HEK293 (cell line): ENCODE measurements around the gene VAT1.

Experiments
- GLI4 ChIP-seq: fragments of 450-650 bp; formaldehyde crosslinking; IDR thresholded peaks from 2 replicates; pipeline ENCODE4 v1.5.1; 2016; ENCODE audit warnings: missing biosample characterization, missing genetic modification characterization
- GLIS2 ChIP-seq: fragments of 450-650 bp; formaldehyde crosslinking; IDR thresholded peaks from 2 replicates; pipeline ENCODE4 v1.5.1; 2016; ENCODE audit warnings: missing biosample characterization, missing genetic modification characterization
- MEIS1 ChIP-seq: sonication (generic); formaldehyde crosslinking; IDR thresholded peaks from 2 replicates; pipeline ENCODE4 v1.8.1; 2022; ENCODE audit warnings: missing genetic modification reagents, mild to moderate bottlenecking, borderline replicate concordance
- OSR2 ChIP-seq: fragments of 450-650 bp; formaldehyde crosslinking; IDR thresholded peaks from 2 replicates; pipeline ENCODE4 v1.5.1; 2016; ENCODE audit warnings: missing biosample characterization, missing genetic modification characterization
- SALL2 ChIP-seq: fragments of 450-650 bp; formaldehyde crosslinking; IDR thresholded peaks from 2 replicates; pipeline ENCODE4 v1.5.0; 2017; ENCODE audit warnings: missing biosample characterization, mild to moderate bottlenecking, missing genetic modification characterization, borderline replicate concordance
- ZBTB48 ChIP-seq: fragments of 450-650 bp; formaldehyde crosslinking; IDR thresholded peaks from 2 replicates; pipeline ENCODE4 v1.5.1; 2016; ENCODE audit warnings: missing biosample characterization, missing genetic modification characterization
- ZIC2 ChIP-seq: fragments of 450-650 bp; formaldehyde crosslinking; IDR thresholded peaks from 2 replicates; pipeline ENCODE4 v1.5.1; 2016; ENCODE audit warnings: missing biosample characterization, missing genetic modification characterization
- ZNF10 ChIP-seq: fragments of 450-650 bp; formaldehyde crosslinking; IDR thresholded peaks from 2 replicates; pipeline ENCODE4 v1.5.1; 2017; ENCODE audit warnings: missing biosample characterization, missing genetic modification characterization
- ZNF146 ChIP-seq: fragments of 450-650 bp; formaldehyde crosslinking; IDR thresholded peaks from 2 replicates; pipeline ENCODE4 v1.5.1; 2016; ENCODE audit warnings: missing biosample characterization, missing genetic modification characterization
- ZNF16 ChIP-seq: fragments of 450-650 bp; formaldehyde crosslinking; IDR thresholded peaks from 2 replicates; pipeline ENCODE4 v1.5.1; 2016; ENCODE audit warnings: low read depth, missing biosample characterization, missing genetic modification characterization
- ZNF202 ChIP-seq: fragments of 450-650 bp; formaldehyde crosslinking; IDR thresholded peaks from 2 replicates; pipeline ENCODE4 v1.5.1; 2016; ENCODE audit warnings: missing biosample characterization, missing genetic modification characterization, borderline replicate concordance
- ZNF248 ChIP-seq: fragments of 450-650 bp; formaldehyde crosslinking; IDR thresholded peaks from 2 replicates; pipeline ENCODE4 v1.5.1; 2017; ENCODE audit warnings: missing biosample characterization, missing genetic modification characterization
- ZNF324 ChIP-seq: fragments of 450-650 bp; formaldehyde crosslinking; IDR thresholded peaks from 2 replicates; pipeline ENCODE4 v1.5.1; 2016; ENCODE audit warnings: missing biosample characterization, missing genetic modification characterization
- ZNF354C ChIP-seq: fragments of 450-650 bp; formaldehyde crosslinking; IDR thresholded peaks from 2 replicates; pipeline ENCODE4 v1.5.1; 2016; ENCODE audit warnings: missing biosample characterization, missing genetic modification characterization, low read depth, borderline replicate concordance
- ZNF394 ChIP-seq: fragments of 450-650 bp; formaldehyde crosslinking; IDR thresholded peaks from 2 replicates; pipeline ENCODE4 v1.5.1; 2016; ENCODE audit warnings: missing biosample characterization, missing genetic modification characterization, mild to moderate bottlenecking, moderate library complexity, borderline replicate concordance
- ZNF48 ChIP-seq: fragments of 450-650 bp; formaldehyde crosslinking; IDR thresholded peaks from 2 replicates; pipeline ENCODE4 v1.5.1; 2016; ENCODE audit warnings: missing biosample characterization, missing genetic modification characterization
- ZNF514 ChIP-seq: fragments of 450-650 bp; formaldehyde crosslinking; IDR thresholded peaks from 2 replicates; pipeline ENCODE4 v1.5.1; 2016; ENCODE audit warnings: missing biosample characterization, missing genetic modification characterization
- ZNF561 ChIP-seq: fragments of 450-650 bp; IDR thresholded peaks from 2 replicates; pipeline ENCODE4 v1.5.1; 2018; ENCODE audit warnings: missing biosample characterization, missing genetic modification characterization, borderline replicate concordance
- ZNF585B ChIP-seq: fragments of 450-650 bp; formaldehyde crosslinking; IDR thresholded peaks from 2 replicates; pipeline ENCODE4 v1.5.1; 2016; ENCODE audit warnings: missing biosample characterization, missing genetic modification characterization
- ZNF596 ChIP-seq: fragments of 450-650 bp; IDR thresholded peaks from 2 replicates; pipeline ENCODE4 v1.5.0; 2018; ENCODE audit warnings: missing biosample characterization, mild to moderate bottlenecking, missing genetic modification characterization, moderate library complexity
- ZNF626 ChIP-seq: fragments of 450-650 bp; sonication (Bioruptor Pico); formaldehyde crosslinking; IDR thresholded peaks from 2 replicates; pipeline ENCODE4 v1.5.1; 2018; ENCODE audit warnings: missing biosample characterization, missing genetic modification characterization, inconsistent platforms
- ZNF658 ChIP-seq: fragments of 450-650 bp; formaldehyde crosslinking; IDR thresholded peaks from 2 replicates; pipeline ENCODE4; 2016; ENCODE audit warnings: missing biosample characterization, missing genetic modification characterization
- ZNF660 ChIP-seq: fragments of 450-650 bp; IDR thresholded peaks from 2 replicates; pipeline ENCODE4 v1.5.1; 2018; ENCODE audit warnings: missing biosample characterization, mild to moderate bottlenecking, missing genetic modification characterization
- ZNF701 ChIP-seq: fragments of 450-650 bp; formaldehyde crosslinking; IDR thresholded peaks from 2 replicates; pipeline ENCODE4 v1.5.1; 2016; ENCODE audit warnings: missing biosample characterization, missing genetic modification characterization
- ZNF830 ChIP-seq: fragments of 450-650 bp; IDR thresholded peaks from 2 replicates; pipeline ENCODE4 v1.5.0; 2018; ENCODE audit warnings: missing biosample characterization, missing genetic modification characterization, low read depth, mild to moderate bottlenecking, moderate library complexity
- ZSCAN16 ChIP-seq: fragments of 450-650 bp; formaldehyde crosslinking; IDR thresholded peaks from 2 replicates; pipeline ENCODE4 v1.5.1; 2016; ENCODE audit warnings: missing biosample characterization, missing genetic modification characterization
- ZSCAN30 ChIP-seq: fragments of 450-650 bp; IDR thresholded peaks from 2 replicates; pipeline ENCODE4 v1.5.1; 2018; ENCODE audit warnings: missing biosample characterization, mild to moderate bottlenecking, missing genetic modification characterization, moderate library complexity
- TF ChIP-seq, protein P1 (sequence below): fragments of 450-650 bp; formaldehyde crosslinking; IDR thresholded peaks from 2 replicates; pipeline ENCODE4 v1.5.1; 2017; ENCODE audit warnings: missing biosample characterization, missing genetic modification characterization
- TF ChIP-seq, protein P2 (sequence below): fragments of 450-650 bp; formaldehyde crosslinking; IDR thresholded peaks from 2 replicates; pipeline ENCODE4 v1.5.1; 2016; ENCODE audit warnings: missing biosample characterization, missing genetic modification characterization
- TF ChIP-seq, protein P3 (sequence below): fragments of 450-650 bp; formaldehyde crosslinking; conservative IDR thresholded peaks from 2 replicates; pipeline ENCODE4 v1.5.1; 2016; ENCODE audit warnings: low read depth, missing biosample characterization, missing genetic modification characterization
- TF ChIP-seq, protein P4 (sequence below): fragments of 450-650 bp; formaldehyde crosslinking; IDR thresholded peaks from 2 replicates; pipeline ENCODE4 v1.5.1; 2017; ENCODE audit warnings: missing biosample characterization, missing genetic modification characterization

VAT1 gene

DNA sequence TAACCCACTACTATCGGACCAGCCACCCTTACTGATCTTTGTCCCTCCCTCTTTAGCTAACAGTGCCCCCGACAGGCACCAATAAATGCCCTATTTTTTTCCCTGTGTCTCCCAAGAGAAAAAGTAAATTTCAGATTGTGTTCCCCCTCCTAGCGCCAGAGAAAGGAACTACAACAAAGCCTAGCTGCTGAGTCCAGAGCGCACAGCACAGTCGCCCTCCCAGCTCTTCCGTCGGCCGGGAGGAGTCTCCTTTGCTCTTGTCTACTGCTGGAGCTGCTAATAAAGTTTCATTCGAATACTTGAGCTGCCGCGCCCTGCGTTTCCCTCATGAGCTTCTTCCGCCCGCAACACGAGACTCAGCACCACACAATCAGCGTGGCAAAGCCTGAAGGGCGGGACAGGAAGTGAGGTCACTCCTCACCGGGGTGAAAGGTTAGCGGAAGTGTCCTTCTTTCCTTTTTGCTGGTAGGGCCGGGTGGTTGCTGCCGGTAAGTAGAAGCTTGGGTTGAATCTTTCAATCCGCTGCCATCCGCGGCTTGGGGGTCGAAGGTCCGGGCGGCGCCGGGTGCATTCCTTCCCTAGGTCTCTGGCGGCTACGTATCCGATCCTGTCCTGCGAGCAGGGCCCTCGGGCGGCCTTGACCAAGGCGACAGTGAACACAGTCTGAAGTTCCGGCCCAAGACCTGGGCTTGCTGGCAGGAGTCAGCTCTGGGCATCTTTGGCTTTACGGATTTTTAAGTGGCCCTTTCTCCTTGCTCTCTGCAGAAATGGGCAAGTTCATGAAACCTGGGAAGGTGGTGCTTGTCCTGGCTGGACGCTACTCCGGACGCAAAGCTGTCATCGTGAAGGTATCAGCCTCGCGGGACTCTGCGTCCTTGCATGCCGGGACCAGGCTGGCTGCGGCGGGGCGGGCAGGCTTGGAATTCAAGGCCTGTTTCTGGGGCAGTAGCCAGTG, 23.9 kb downstream of the VAT1 start, which contains the start of gene RPL27 (continued):
- TF ChIP-seq ZNF660 (tag by site-specific recombination) (peak; percentile 99), ZNF354C (tag by site-specific recombination) (no peak), ZNF202 (no peak), MEIS1 (CRISPR knock-in tag) (no peak), GLI4 (tag by site-specific recombination) (0 out of 2 replicates have a peak, but pooled peaks have one; percentile 59), ZNF626 (no peak), ZNF658 (no peak), ZNF48 (tag by site-specific recombination) (no peak), ZNF701 (tag by site-specific recombination) (no peak), ZNF830 (tag by site-specific recombination) (no peak), ZNF596 (tag by site-specific recombination) (no peak), ZNF561 (tag by site-specific recombination) (peak; percentile 100), ZNF146 (tag by site-specific recombination) (peak; percentile 30), ZSCAN30 (tag by site-specific recombination) (peak; percentile 97), ZNF394 (tag by site-specific recombination) (peak; percentile 97), ZNF324 (tag by site-specific recombination) (peak; percentile 100), ZBTB48 (peak; percentile 38; the same call in 1 of the 2 replicates), ZNF514 (no peak), ZSCAN16 (tag by site-specific recombination) (no peak), ZNF10 (tag by site-specific recombination) (peak; percentile 72), ZNF585B (no peak), ZNF248 (tag by site-specific recombination) (no peak), ZIC2 (tag by site-specific recombination) (peak; percentile 62), GLIS2 (tag by site-specific recombination) (no peak), OSR2 (tag by site-specific recombination) (peak; percentile 59), SALL2 (tag by site-specific recombination) (no peak), ZNF16 (tag by site-specific recombination) (no peak)
- TF ChIP-seq, protein P1, sequence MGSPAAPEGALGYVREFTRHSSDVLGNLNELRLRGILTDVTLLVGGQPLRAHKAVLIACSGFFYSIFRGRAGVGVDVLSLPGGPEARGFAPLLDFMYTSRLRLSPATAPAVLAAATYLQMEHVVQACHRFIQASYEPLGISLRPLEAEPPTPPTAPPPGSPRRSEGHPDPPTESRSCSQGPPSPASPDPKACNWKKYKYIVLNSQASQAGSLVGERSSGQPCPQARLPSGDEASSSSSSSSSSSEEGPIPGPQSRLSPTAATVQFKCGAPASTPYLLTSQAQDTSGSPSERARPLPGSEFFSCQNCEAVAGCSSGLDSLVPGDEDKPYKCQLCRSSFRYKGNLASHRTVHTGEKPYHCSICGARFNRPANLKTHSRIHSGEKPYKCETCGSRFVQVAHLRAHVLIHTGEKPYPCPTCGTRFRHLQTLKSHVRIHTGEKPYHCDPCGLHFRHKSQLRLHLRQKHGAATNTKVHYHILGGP: no peak
- TF ChIP-seq, protein P2, sequence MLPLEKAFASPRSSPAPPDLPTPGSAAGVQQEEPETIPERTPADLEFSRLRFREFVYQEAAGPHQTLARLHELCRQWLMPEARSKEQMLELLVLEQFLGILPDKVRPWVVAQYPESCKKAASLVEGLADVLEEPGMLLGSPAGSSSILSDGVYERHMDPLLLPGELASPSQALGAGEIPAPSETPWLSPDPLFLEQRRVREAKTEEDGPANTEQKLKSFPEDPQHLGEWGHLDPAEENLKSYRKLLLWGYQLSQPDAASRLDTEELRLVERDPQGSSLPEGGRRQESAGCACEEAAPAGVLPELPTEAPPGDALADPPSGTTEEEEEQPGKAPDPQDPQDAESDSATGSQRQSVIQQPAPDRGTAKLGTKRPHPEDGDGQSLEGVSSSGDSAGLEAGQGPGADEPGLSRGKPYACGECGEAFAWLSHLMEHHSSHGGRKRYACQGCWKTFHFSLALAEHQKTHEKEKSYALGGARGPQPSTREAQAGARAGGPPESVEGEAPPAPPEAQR (tag by site-specific recombination): 0 out of 2 replicates have a peak, but pooled peaks have one; percentile 48
- TF ChIP-seq, protein P3, sequence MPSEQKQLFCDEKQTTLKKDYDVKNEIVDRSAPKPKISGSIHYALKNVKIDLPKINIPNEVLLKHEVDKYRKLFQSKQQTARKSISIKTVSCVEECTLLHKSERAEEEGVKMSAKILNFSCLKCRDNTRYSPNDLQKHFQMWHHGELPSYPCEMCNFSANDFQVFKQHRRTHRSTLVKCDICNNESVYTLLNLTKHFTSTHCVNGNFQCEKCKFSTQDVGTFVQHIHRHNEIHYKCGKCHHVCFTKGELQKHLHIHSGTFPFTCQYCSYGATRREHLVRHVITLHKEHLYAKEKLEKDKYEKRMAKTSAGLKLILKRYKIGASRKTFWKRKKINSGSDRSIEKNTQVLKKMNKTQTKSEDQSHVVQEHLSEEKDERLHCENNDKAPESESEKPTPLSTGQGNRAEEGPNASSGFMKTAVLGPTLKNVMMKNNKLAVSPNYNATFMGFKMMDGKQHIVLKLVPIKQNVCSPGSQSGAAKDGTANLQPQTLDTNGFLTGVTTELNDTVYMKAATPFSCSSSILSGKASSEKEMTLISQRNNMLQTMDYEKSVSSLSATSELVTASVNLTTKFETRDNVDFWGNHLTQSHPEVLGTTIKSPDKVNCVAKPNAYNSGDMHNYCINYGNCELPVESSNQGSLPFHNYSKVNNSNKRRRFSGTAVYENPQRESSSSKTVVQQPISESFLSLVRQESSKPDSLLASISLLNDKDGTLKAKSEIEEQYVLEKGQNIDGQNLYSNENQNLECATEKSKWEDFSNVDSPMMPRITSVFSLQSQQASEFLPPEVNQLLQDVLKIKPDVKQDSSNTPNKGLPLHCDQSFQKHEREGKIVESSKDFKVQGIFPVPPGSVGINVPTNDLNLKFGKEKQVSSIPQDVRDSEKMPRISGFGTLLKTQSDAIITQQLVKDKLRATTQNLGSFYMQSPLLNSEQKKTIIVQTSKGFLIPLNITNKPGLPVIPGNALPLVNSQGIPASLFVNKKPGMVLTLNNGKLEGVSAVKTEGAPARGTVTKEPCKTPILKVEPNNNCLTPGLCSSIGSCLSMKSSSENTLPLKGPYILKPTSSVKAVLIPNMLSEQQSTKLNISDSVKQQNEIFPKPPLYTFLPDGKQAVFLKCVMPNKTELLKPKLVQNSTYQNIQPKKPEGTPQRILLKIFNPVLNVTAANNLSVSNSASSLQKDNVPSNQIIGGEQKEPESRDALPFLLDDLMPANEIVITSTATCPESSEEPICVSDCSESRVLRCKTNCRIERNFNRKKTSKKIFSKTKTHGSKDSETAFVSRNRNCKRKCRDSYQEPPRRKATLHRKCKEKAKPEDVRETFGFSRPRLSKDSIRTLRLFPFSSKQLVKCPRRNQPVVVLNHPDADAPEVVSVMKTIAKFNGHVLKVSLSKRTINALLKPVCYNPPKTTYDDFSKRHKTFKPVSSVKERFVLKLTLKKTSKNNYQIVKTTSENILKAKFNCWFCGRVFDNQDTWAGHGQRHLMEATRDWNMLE (tag by site-specific recombination): peak; percentile 95
- TF ChIP-seq, protein P4, sequence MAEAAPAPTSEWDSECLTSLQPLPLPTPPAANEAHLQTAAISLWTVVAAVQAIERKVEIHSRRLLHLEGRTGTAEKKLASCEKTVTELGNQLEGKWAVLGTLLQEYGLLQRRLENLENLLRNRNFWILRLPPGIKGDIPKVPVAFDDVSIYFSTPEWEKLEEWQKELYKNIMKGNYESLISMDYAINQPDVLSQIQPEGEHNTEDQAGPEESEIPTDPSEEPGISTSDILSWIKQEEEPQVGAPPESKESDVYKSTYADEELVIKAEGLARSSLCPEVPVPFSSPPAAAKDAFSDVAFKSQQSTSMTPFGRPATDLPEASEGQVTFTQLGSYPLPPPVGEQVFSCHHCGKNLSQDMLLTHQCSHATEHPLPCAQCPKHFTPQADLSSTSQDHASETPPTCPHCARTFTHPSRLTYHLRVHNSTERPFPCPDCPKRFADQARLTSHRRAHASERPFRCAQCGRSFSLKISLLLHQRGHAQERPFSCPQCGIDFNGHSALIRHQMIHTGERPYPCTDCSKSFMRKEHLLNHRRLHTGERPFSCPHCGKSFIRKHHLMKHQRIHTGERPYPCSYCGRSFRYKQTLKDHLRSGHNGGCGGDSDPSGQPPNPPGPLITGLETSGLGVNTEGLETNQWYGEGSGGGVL (tag by site-specific recombination): no peak
